H1 (cell line): ENCODE measurements around the gene TFEC. TPM values are rescaled to one million over a fixed set of nuclear protein-coding genes. Genes with fewer than 3 reads are reported as not detected.

Source experiments
- CTCF ChIA-PET: fragments of 300-600 bp; sonication (Branson Sonifier 250); formaldehyde crosslinking; loops from one replicate; lab custom pipeline; 2021; ENCODE audit not compliant: partially characterized antibody; lab: Charles Lee
- POLR2A ChIA-PET: fragments of 300-600 bp; sonication (Branson Sonifier 250); formaldehyde crosslinking; loops from one replicate; lab custom pipeline; 2021; ENCODE audit warnings: inconsistent platforms; ENCODE audit not compliant: partially characterized antibody; lab: Charles Lee
- DNase-seq, 2 experiments: peaks; one replicate each; pipeline versions ENCODE4 v3.0.0 to v3.0.0-alpha.2; 2010 to 2022; ENCODE audit warnings: low spot score in 2 of 2, low read depth in 1 of 2, mixed read lengths in 1 of 2
- FAIRE-seq: peaks from 2 replicates; lab custom pipeline; 2011; peaks lifted over from hg19 to GRCh38; lab: Jason Lieb, UNC
- H2AFZ ChIP-seq: 2 replicates; pipeline ENCODE4 v1.8.1; 2012; ENCODE audit warnings: low read length, inconsistent platforms
- H2AK5ac ChIP-seq: 2 replicates; pipeline ENCODE4 v1.6.1; 2013; ENCODE audit warnings: low read depth, low read length
- H2BK120ac ChIP-seq: replicated peaks from 2 replicates; pipeline ENCODE3; 2013; ENCODE audit warnings: low read depth, low read length, inconsistent platforms
- H2BK12ac ChIP-seq: 2 replicates; pipeline ENCODE4 v1.6.1; 2013; ENCODE audit warnings: low read depth, low read length
- H2BK15ac ChIP-seq: 2 replicates; pipeline ENCODE4 v1.6.1; 2013; ENCODE audit warnings: low read length
- H2BK20ac ChIP-seq: 2 replicates; pipeline ENCODE4 v1.6.1; 2013; ENCODE audit warnings: low read length
- H2BK5ac ChIP-seq: 2 replicates; pipeline ENCODE4 v1.6.1; 2013; ENCODE audit warnings: low read depth, low read length
- H3K14ac ChIP-seq: 2 replicates; pipeline ENCODE4 v1.6.1; 2013; ENCODE audit warnings: inconsistent platforms; ENCODE audit not compliant: insufficient read length
- H3K18ac ChIP-seq: 2 replicates; pipeline ENCODE4 v1.6.1; 2013; ENCODE audit warnings: low read length; ENCODE audit errors: extremely low read depth
- H3K23ac ChIP-seq: 2 replicates; pipeline ENCODE4 v1.6.1; 2013; ENCODE audit warnings: inconsistent platforms; ENCODE audit not compliant: insufficient read length
- H3K23me2 ChIP-seq: 2 replicates; pipeline ENCODE4 v1.6.1; 2013; ENCODE audit warnings: low read depth, low read length
- H3K27ac ChIP-seq: 2 replicates; pipeline ENCODE4 v1.6.1; 2011; ENCODE audit warnings: low read depth, low read length, inconsistent platforms
- H3K27me3 ChIP-seq, 4 experiments: replicated peaks in 1 of 4; 1 replicate in 1 of 4; 2 replicates in 3 of 4; pipeline versions ENCODE4 v1.6.1 to v1.8.1; 2011 to 2013; ENCODE audit warnings: low read length in 3 of 4, mild to moderate bottlenecking in 3 of 4, inconsistent platforms in 2 of 4, mixed read lengths in 2 of 4, moderate library complexity in 1 of 4; ENCODE audit not compliant: control insufficient read depth in 3 of 4, insufficient read depth in 3 of 4; ENCODE audit errors: extremely low read depth in 1 of 4
- H3K36me3 ChIP-seq, 4 experiments: 2 replicates each; pipeline versions ENCODE4 v1.6.1 to v1.8.1; 2011 to 2013; ENCODE audit warnings: mild to moderate bottlenecking in 4 of 4, low read length in 3 of 4, moderate library complexity in 2 of 4, control low read depth in 1 of 4, inconsistent platforms in 1 of 4; ENCODE audit not compliant: insufficient read depth in 4 of 4, control insufficient read depth in 2 of 4
- H3K4ac ChIP-seq: replicated peaks from 2 replicates; pipeline ENCODE3; 2013; ENCODE audit warnings: low read length, low read depth, mixed read lengths, inconsistent platforms; ENCODE audit not compliant: insufficient read length
- H3K4me1 ChIP-seq, 4 experiments: replicated peaks in 1 of 4; 1 replicate in 1 of 4; 2 replicates in 3 of 4; pipeline versions ENCODE4 v1.6.1 to v1.8.1; 2011 to 2013; ENCODE audit warnings: low read length in 3 of 4, inconsistent platforms in 2 of 4, mixed read lengths in 1 of 4; ENCODE audit not compliant: insufficient read depth in 4 of 4, control insufficient read depth in 3 of 4
- H3K4me2 ChIP-seq, 2 experiments: 2 replicates each; pipeline versions ENCODE4 v1.6.1 to v1.8.1; 2011 to 2013; ENCODE audit warnings: low read depth in 2 of 2, low read length in 2 of 2, control low read depth in 1 of 2, inconsistent platforms in 1 of 2, mild to moderate bottlenecking in 1 of 2; ENCODE audit not compliant: insufficient read depth in 1 of 2
- H3K4me3 ChIP-seq, 4 experiments: fragments of 200-600, 300-600 bp in 1 of 4; sonication (generic), shearing (Covaris generic), sonication (Bioruptor Twin) in 1 of 4; 2 replicates each; pipeline versions ENCODE4 v1.5.1 to v1.8.1; 2011 to 2016; ENCODE audit warnings: low read length in 4 of 4, low read depth in 3 of 4, control low read depth in 2 of 4, inconsistent platforms in 2 of 4, mild to moderate bottlenecking in 2 of 4, mixed read lengths in 1 of 4, moderate library complexity in 1 of 4; ENCODE audit not compliant: insufficient read depth in 2 of 4; ENCODE audit errors: extremely low read depth in 1 of 4
- H3K56ac ChIP-seq: replicated peaks from 2 replicates; pipeline ENCODE3; 2013; ENCODE audit warnings: low read depth, mild to moderate bottlenecking, mixed read lengths, low read length, inconsistent platforms; ENCODE audit not compliant: insufficient read length
- H3K79me1 ChIP-seq: 2 replicates; pipeline ENCODE4 v1.6.1; 2013; ENCODE audit warnings: low read depth, low read length, control low read depth
- H3K79me2 ChIP-seq, 2 experiments: 2 replicates each; pipeline versions ENCODE4 v1.6.1 to v1.8.1; 2012 to 2013; ENCODE audit warnings: low read length in 2 of 2, mild to moderate bottlenecking in 2 of 2, inconsistent platforms in 1 of 2; ENCODE audit not compliant: insufficient read depth in 2 of 2, control insufficient read depth in 1 of 2
- H3K9ac ChIP-seq, 4 experiments: replicated peaks in 1 of 4; 1 replicate in 1 of 4; 2 replicates in 3 of 4; pipeline versions ENCODE4 v1.6.1 to v1.8.1; 2011 to 2013; ENCODE audit warnings: low read depth in 3 of 4, low read length in 3 of 4, control low read depth in 2 of 4, mild to moderate bottlenecking in 2 of 4, moderate library complexity in 2 of 4, inconsistent platforms in 1 of 4; ENCODE audit errors: extremely low read depth in 1 of 4
- H3K9me3 ChIP-seq, 2 experiments: 2 replicates each; pipeline versions ENCODE4 v1.6.1 to v1.8.1; 2012 to 2013; ENCODE audit warnings: mild to moderate bottlenecking in 2 of 2, moderate library complexity in 2 of 2, control low read depth in 1 of 2, inconsistent platforms in 1 of 2, low read depth in 1 of 2, low read length in 1 of 2, mixed read lengths in 1 of 2; ENCODE audit not compliant: insufficient read depth in 2 of 2
- H4K20me1 ChIP-seq, 2 experiments: replicated peaks in 1 of 2; 2 replicates each; pipeline versions ENCODE3 to v1.8.1; 2011 to 2013; ENCODE audit warnings: inconsistent platforms in 2 of 2, low read length in 2 of 2, mild to moderate bottlenecking in 1 of 2; ENCODE audit not compliant: insufficient read depth in 2 of 2, control insufficient read depth in 1 of 2
- H4K5ac ChIP-seq: 2 replicates; pipeline ENCODE4 v1.6.1; 2013; ENCODE audit warnings: low read length, low read depth, mixed read lengths, inconsistent platforms; ENCODE audit not compliant: insufficient read length
- H4K8ac ChIP-seq: 2 replicates; pipeline ENCODE4 v1.8.0; 2013; ENCODE audit warnings: mild to moderate bottlenecking, moderate library complexity, low read length, inconsistent platforms; ENCODE audit not compliant: insufficient read depth; ENCODE audit errors: extremely low read depth
- H4K91ac ChIP-seq: replicated peaks from 2 replicates; pipeline ENCODE3; 2013; ENCODE audit warnings: low read length, mixed read lengths, inconsistent platforms; ENCODE audit not compliant: insufficient read length
- ASH2L ChIP-seq: fragments of 200-600, 300-600 bp; sonication (generic); IDR thresholded peaks from one replicate; pipeline ENCODE4 v1.7.1; 2017; ENCODE audit warnings: low read length
- CBX8 ChIP-seq: fragments of 300-800, 300-1000 bp; sonication (generic); IDR thresholded peaks from 2 replicates; pipeline ENCODE4 v1.7.1; 2016; ENCODE audit warnings: low read depth, low read length, borderline replicate concordance
- GABPA ChIP-seq: IDR thresholded peaks from 2 replicates; pipeline ENCODE4 v1.6.1; 2011; ENCODE audit warnings: mild to moderate bottlenecking, low read length, moderate library complexity, borderline replicate concordance; ENCODE audit not compliant: insufficient read depth
- GTF2F1 ChIP-seq: IDR thresholded peaks from 2 replicates; pipeline ENCODE4 v1.6.1; 2012; ENCODE audit warnings: low read depth, low read length, improper control_type of control experiment, borderline replicate concordance
- HDAC2 ChIP-seq, 2 experiments: fragments of 300-600 bp in 1 of 2; sonication (generic) in 1 of 2; IDR thresholded peaks; 2 replicates each; pipeline ENCODE4 v1.6.1; 2011 to 2012; ENCODE audit warnings: low read depth in 2 of 2, low read length in 2 of 2, mild to moderate bottlenecking in 2 of 2, moderate library complexity in 2 of 2, borderline replicate concordance in 1 of 2, inconsistent platforms in 1 of 2
- MAFK ChIP-seq: IDR thresholded peaks from 2 replicates; pipeline ENCODE4 v1.6.1; 2012; ENCODE audit warnings: low read depth, mild to moderate bottlenecking, improper control_type of control experiment, low read length
- PHF8 ChIP-seq: fragments of 200-600 bp; sonication (generic); conservative IDR thresholded peaks from 2 replicates; pipeline ENCODE4 v1.7.1; 2012; ENCODE audit warnings: low read depth, mild to moderate bottlenecking, inconsistent platforms, low read length, moderate library complexity
- POLR2AphosphoS5 ChIP-seq: IDR thresholded peaks from 2 replicates; pipeline ENCODE4 v1.6.1; 2011; ENCODE audit warnings: low read depth, low read length
- RBBP5 ChIP-seq: IDR thresholded peaks from 2 replicates; pipeline ENCODE4 v1.7.1; 2012; ENCODE audit warnings: low read depth, mild to moderate bottlenecking, inconsistent platforms, low read length, moderate library complexity, borderline replicate concordance
- SIN3A ChIP-seq, 2 experiments: IDR thresholded peaks in 1 of 2; conservative IDR thresholded peaks in 1 of 2; 2 replicates each; pipeline ENCODE4 v1.6.1; 2011 to 2012; ENCODE audit warnings: low read length in 2 of 2, improper control_type of control experiment in 1 of 2, low read depth in 1 of 2, mild to moderate bottlenecking in 1 of 2
- SIRT6 ChIP-seq: IDR thresholded peaks from one replicate; pipeline ENCODE4 v1.7.1; 2012; ENCODE audit warnings: low read length, inconsistent platforms
- polyA plus RNA-seq, 7 experiments: library from polyadenylated mRNA; depleted of rRNA in 3 of 7; stranded (reverse) in 5 of 7; unstranded in 2 of 7; fragments of >200 nt in 5 of 7; fragments of 200-250 nt in 2 of 7; gene quantifications; 1 replicate in 5 of 7; 2 replicates in 1 of 7; 4 replicates in 1 of 7; pipeline versions ENCODE4 v1.2.1 to v1.2.3, GENCODE V29; 2011 to 2013; ENCODE audit warnings: missing spikeins in 2 of 7, mixed read lengths in 2 of 7
- total RNA-seq: library from RNA; stranded (reverse); fragmentation: NEBNext Ultra II Directional; extraction: Animal tissue kit (Norgen Biotek cat#: 25700); gene quantifications from 2 replicates; pipeline ENCODE4 v1.2.1, GENCODE V29; 2021
- TF ChIP-seq, protein P1 (sequence below): IDR thresholded peaks from 2 replicates; pipeline ENCODE4 v1.6.1; 2011; ENCODE audit warnings: low read depth, mild to moderate bottlenecking, low read length; ENCODE audit not compliant: insufficient read depth
- TF ChIP-seq, protein P2 (sequence below): IDR thresholded peaks from 2 replicates; pipeline ENCODE4 v1.6.1; 2011; ENCODE audit warnings: low read length, improper control_type of control experiment

TFEC gene
- total and polyA plus RNA-seq, 2 of the 8 experiments (the other 6 are each of a cell fraction or from before 2014, with no cell fraction given), result not detected

DNA sequence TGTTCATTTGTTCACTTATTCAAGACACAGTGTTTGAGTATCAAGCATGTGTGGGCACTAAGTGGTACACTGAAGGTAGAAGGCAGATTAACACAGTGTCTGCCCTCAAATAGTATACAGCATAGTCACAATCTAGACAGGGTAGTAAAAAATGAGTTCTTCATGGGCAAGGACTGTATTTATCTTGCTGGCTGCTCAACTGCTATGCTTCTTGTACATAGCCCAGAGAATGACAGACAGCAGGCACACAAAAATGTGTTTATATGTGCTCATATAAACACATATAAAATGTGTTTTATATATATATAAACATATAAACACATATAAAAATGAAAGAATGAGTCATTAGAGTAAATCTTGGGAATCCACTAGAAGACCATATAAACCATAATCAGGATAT is 43.1 kb downstream of the TFEC start:
- Histone ChIP-seq H4K91ac (no peak overlapping the region), H2BK15ac (no peak overlapping the region), H3K4me2 (no peak overlapping the region), H3K9me3 (no peaks in the 10 kb centered on the region), H2AK5ac (no peak overlapping the region), H3K4me1 (no peaks in the 10 kb centered on the region), H2BK5ac (no peak overlapping the region), H3K4ac (no peak overlapping the region), H3K27ac (no peak overlapping the region), H3K9ac (no peak overlapping the region; a peak in 1 of 7 replicates), H3K56ac (no peak overlapping the region), H2BK120ac (no peak overlapping the region), H3K18ac (no peak overlapping the region), H4K20me1 (no peaks in the 10 kb centered on the region), H3K4me3 (no peak overlapping the region), H3K79me2 (no peaks in the 10 kb centered on the region), H4K8ac (no peak overlapping the region), H3K79me1 (no peaks in the 10 kb centered on the region), H4K5ac (no peak overlapping the region), H3K23ac (no peak overlapping the region), H3K27me3 (no peaks in the 10 kb centered on the region), H2AFZ (no peak overlapping the region), H3K23me2 (no peaks in the 10 kb centered on the region), H3K36me3 (no peaks in the 10 kb centered on the region), H2BK12ac (no peak overlapping the region), H2BK20ac (no peak overlapping the region), H3K14ac (no peak overlapping the region)
- DNase-seq (no peak), FAIRE-seq (no peak)
- ChIA-PET POLR2A (no interaction called here), CTCF (no interaction called here)
- TF ChIP-seq GABPA (no peak), SIN3A (conservative IDR thresholded peaks at IDR 0.05 in 1 of 2, IDR thresholded peaks at IDR 0.05 in 1 of 2; ENCODE audit: low read depth in 1 of 2, low read length in 2 of 2) (no peak), MAFK (no peak), GTF2F1 (no peak), SIRT6 (no peak), PHF8 (no peak), CBX8 (no peak), RBBP5 (no peak), ASH2L (no peak), HDAC2 (IDR thresholded peaks at IDR 0.05; ENCODE audit: borderline replicate concordance in 1 of 2, low read depth in 2 of 2, low read length in 2 of 2) (no peak), POLR2AphosphoS5 (no peak)
- TF ChIP-seq, protein P1, sequence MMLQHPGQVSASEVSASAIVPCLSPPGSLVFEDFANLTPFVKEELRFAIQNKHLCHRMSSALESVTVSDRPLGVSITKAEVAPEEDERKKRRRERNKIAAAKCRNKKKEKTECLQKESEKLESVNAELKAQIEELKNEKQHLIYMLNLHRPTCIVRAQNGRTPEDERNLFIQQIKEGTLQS, result no peak
- TF ChIP-seq, protein P2, sequence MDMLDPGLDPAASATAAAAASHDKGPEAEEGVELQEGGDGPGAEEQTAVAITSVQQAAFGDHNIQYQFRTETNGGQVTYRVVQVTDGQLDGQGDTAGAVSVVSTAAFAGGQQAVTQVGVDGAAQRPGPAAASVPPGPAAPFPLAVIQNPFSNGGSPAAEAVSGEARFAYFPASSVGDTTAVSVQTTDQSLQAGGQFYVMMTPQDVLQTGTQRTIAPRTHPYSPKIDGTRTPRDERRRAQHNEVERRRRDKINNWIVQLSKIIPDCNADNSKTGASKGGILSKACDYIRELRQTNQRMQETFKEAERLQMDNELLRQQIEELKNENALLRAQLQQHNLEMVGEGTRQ, result no peak
